Endothelial cell of hepatic sinusoid (primary cell): ENCODE data around the gene CDH15.
"Not testable (repeated sequence)": the region's sequence is repeated elsewhere in the genome, so short reads cannot be mapped to it uniquely, and the experiment has no call there.

Source experiments
- in situ Hi-C: cut with HindIII; loops from 2 replicates; pipeline ENCODE4 v1.10.0; 2017; ENCODE audit warnings: low sequenced_read_pairs

Gene CDH15

GRCh38 chr16:89183975-89184676 lies 12.6 kb downstream of the CDH15 start:
- in situ Hi-C loops = no loop called here

GRCh38 chr16:89184677-89184932 lies 13.1 kb downstream of the CDH15 start:
- in situ Hi-C loops = no loop called here

- in situ Hi-C loops = no loop called here
These were observed 13.6 kb downstream of the CDH15 start for GRCh38 chr16:89184933-89185794.

- in situ Hi-C loops = not testable (repeated sequence)
These were observed 14.5 kb downstream of the CDH15 start for GRCh38 chr16:89185887-89186592.

- in situ Hi-C loops = not testable (repeated sequence)
These were observed 15.1 kb downstream of the CDH15 start for GRCh38 chr16:89186593-89187031.

- in situ Hi-C loops = no loop called here
These were observed 15.7 kb downstream of the CDH15 start for GRCh38 chr16:89187032-89187769.

- in situ Hi-C loops = no loop called here
These were observed 16.3 kb downstream of the CDH15 start for GRCh38 chr16:89187770-89188392.

GRCh38 chr16:89188471-89189357 lies 17.2 kb downstream of the CDH15 start:
- in situ Hi-C loops = not testable (repeated sequence)

- in situ Hi-C loops = no loop called here
These were observed 17.9 kb downstream of the CDH15 start for GRCh38 chr16:89189358-89190025.

- in situ Hi-C loops = no loop called here
These were observed 18.8 kb downstream of the CDH15 start for GRCh38 chr16:89190150-89190958.

GRCh38 chr16:89191033-89191900 lies 19.7 kb downstream of the CDH15 start:
- in situ Hi-C loops = no loop called here

- in situ Hi-C loops = no loop called here
These were observed 20.3 kb downstream of the CDH15 start for GRCh38 chr16:89191901-89192185.

- in situ Hi-C loops = not testable (repeated sequence)
These were observed 20.8 kb downstream of the CDH15 start for GRCh38 chr16:89192186-89192955.

- in situ Hi-C loops = no loop called here
These were observed 21.5 kb downstream of the CDH15 start for GRCh38 chr16:89192956-89193575.

GRCh38 chr16:89193576-89194293 lies 22.2 kb downstream of the CDH15 start:
- in situ Hi-C loops = no loop called here
